ENCODE data around the gene GALNT13.

The GALNT13 gene

GRCh38 chr2:154093856-154094255 lies 222.1 kb downstream of the GALNT13 start:
- TF ChIP-seq, protein P1, sequence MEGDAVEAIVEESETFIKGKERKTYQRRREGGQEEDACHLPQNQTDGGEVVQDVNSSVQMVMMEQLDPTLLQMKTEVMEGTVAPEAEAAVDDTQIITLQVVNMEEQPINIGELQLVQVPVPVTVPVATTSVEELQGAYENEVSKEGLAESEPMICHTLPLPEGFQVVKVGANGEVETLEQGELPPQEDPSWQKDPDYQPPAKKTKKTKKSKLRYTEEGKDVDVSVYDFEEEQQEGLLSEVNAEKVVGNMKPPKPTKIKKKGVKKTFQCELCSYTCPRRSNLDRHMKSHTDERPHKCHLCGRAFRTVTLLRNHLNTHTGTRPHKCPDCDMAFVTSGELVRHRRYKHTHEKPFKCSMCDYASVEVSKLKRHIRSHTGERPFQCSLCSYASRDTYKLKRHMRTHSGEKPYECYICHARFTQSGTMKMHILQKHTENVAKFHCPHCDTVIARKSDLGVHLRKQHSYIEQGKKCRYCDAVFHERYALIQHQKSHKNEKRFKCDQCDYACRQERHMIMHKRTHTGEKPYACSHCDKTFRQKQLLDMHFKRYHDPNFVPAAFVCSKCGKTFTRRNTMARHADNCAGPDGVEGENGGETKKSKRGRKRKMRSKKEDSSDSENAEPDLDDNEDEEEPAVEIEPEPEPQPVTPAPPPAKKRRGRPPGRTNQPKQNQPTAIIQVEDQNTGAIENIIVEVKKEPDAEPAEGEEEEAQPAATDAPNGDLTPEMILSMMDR (IDR thresholded peaks at IDR 0.05; ENCODE audit: insufficient read depth, low read depth, low read length, missing control alignments) = no peak
- no peak for DNase-seq (ENCODE audit: low read depth)
- no peak overlapping the region for H3K4me3 ChIP-seq (ENCODE audit: low read depth, low read length)

GRCh38 chr2:154097833-154098398 lies 226.2 kb downstream of the GALNT13 start:
- DNase-seq (ENCODE audit: low read depth) = no peak
- TF ChIP-seq, protein P1 (IDR thresholded peaks at IDR 0.05; ENCODE audit: insufficient read depth, low read depth, low read length, missing control alignments) = no peak
- H3K4me3 ChIP-seq (ENCODE audit: low read depth, low read length) = no peak overlapping the region

- DNase-seq (ENCODE audit: low read depth) = no peak
- H3K4me3 ChIP-seq (ENCODE audit: low read depth, low read length) = no peak overlapping the region
Observed at GRCh38 chr2:154120706-154121105, 249.0 kb downstream of the GALNT13 start.

DNA sequence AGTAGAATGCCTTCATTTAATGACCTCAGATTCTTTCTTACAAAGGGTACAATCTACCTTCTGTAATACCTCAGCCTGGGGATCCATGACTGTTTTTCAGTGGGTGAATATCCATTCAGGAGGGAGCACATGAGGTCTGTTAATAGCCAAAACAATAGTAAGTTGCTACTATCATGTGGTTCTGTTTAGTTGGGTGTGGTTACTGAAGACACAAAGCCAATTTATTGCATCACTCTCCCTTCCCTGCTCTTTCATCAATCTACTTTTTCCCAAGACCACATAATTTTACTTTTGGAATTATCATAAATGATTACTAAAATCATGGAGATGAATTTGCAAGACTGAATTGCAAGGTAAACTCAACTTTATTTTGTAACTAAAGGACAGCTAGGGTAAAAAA lies 254.2 kb downstream of the GALNT13 start:
- no peak overlapping the region for H3K4me3 ChIP-seq (ENCODE audit: low read depth, low read length)
- TF ChIP-seq, protein P1 (IDR thresholded peaks at IDR 0.05; ENCODE audit: insufficient read depth, low read depth, low read length, missing control alignments) = no peak
- DNase-seq (ENCODE audit: low read depth) = no peak

More at GRCh38 chr2:154120706-154121105, 249.0 kb downstream of the GALNT13 start:
- TF ChIP-seq, protein P1 (IDR thresholded peaks at IDR 0.05; ENCODE audit: insufficient read depth, low read depth, low read length, missing control alignments) = no peak

GRCh38 chr2:154130821-154131220 lies 259.1 kb downstream of the GALNT13 start:
- H3K4me3 ChIP-seq (ENCODE audit: low read depth, low read length) = no peak overlapping the region
- TF ChIP-seq, protein P1 (IDR thresholded peaks at IDR 0.05; ENCODE audit: insufficient read depth, low read depth, low read length, missing control alignments) = no peak
- no peak for DNase-seq (ENCODE audit: low read depth)

DNA sequence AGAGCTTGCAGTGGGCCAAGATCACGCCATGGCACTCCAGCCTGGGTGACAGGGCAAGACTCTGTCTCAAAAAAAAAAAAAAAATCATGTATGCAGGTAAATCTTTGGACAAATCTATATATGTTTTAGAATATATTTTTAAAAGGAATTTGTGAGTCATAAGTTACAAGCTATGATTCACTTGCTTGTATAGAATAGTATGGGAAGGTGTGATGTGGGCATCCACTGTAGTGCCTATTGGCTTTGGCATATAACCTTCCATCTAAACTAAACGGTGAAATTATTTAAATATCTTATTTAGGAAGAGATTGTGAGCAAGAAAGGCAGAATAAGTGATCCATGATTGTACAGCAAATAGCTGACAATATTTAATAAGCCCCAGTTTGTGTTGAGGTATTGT lies 261.1 kb downstream of the GALNT13 start:
- H3K4me3 ChIP-seq (ENCODE audit: low read depth, low read length) = no peak overlapping the region
- TF ChIP-seq, protein P1 (IDR thresholded peaks at IDR 0.05; ENCODE audit: insufficient read depth, low read depth, low read length, missing control alignments) = no peak
- no peak for DNase-seq (ENCODE audit: low read depth)

DNA sequence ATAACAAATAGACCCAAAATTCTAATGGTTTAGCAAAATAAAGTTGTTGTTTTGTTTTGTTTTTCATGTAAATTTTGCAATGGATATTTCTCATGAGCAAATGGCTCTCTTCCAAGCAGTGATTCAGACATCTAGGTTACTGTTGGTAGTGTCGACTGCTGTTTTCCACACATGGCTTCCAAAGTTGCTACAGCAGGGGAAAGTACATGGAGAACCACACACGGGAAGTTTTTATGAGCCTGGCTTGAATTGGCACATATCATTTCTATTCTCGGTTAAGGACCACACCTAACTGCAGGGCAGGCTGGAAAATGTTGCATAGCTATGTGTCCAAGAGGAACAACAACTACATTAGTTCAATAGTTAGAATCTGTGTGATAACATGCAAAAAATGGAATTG lies 262.1 kb downstream of the GALNT13 start:
- no peak overlapping the region for H3K4me3 ChIP-seq (ENCODE audit: low read depth, low read length)
- TF ChIP-seq, protein P1 (IDR thresholded peaks at IDR 0.05; ENCODE audit: insufficient read depth, low read depth, low read length, missing control alignments) = no peak
- no peak for DNase-seq (ENCODE audit: low read depth)

Data from GM12865 (cell line).